ENCODE results near the gene BOD1L1.

GRCh38 chr4:13546142-13546940 is 81.2 kb downstream of the BOD1L1 start:
- TF ChIP-seq, protein P1, sequence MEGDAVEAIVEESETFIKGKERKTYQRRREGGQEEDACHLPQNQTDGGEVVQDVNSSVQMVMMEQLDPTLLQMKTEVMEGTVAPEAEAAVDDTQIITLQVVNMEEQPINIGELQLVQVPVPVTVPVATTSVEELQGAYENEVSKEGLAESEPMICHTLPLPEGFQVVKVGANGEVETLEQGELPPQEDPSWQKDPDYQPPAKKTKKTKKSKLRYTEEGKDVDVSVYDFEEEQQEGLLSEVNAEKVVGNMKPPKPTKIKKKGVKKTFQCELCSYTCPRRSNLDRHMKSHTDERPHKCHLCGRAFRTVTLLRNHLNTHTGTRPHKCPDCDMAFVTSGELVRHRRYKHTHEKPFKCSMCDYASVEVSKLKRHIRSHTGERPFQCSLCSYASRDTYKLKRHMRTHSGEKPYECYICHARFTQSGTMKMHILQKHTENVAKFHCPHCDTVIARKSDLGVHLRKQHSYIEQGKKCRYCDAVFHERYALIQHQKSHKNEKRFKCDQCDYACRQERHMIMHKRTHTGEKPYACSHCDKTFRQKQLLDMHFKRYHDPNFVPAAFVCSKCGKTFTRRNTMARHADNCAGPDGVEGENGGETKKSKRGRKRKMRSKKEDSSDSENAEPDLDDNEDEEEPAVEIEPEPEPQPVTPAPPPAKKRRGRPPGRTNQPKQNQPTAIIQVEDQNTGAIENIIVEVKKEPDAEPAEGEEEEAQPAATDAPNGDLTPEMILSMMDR (IDR thresholded peaks at IDR 0.05), result no peak
- TF ChIP-seq POLR2A (IDR thresholded peaks at IDR 0.05), result no peak

Data from Peyer's patch (tissue), 4 donors.